ENCODE results near the gene PPM1E.
A peak's percentile ranks its signal among the peaks of the same experiment; 100 is the strongest.

Gene PPM1E

GRCh38 chr17:58755577-58756245 lies at the start of gene PPM1E:
Gene PPM1E, plus strand, starts transcription at chr17:58755854.
- POLR2A ChIA-PET: interaction anchor here (0.5 to 2.2 kb wide), 7 partner anchors 12 to 237 kb away, joined by 3 to 9 read pairs (median 6); partner anchors contain the start of genes RAD51C and TEX14
- DNase-seq (ENCODE audit: extremely low spot score): peak; percentile 92
- CTCF ChIA-PET: interaction anchor here (0.6 to 1.0 kb wide), 2 partner anchors 19 to 1083 kb away, joined by 3 read pairs; no protein-coding TSS in a partner anchor
- no peak for TF ChIP-seq ELF4 (IDR thresholded peaks at IDR 0.05)
- TF ChIP-seq TARDBP (IDR thresholded peaks at IDR 0.05): no peak
- TF ChIP-seq L3MBTL2 (conservative IDR thresholded peaks at IDR 0.05): peak; percentile 77

DNA sequence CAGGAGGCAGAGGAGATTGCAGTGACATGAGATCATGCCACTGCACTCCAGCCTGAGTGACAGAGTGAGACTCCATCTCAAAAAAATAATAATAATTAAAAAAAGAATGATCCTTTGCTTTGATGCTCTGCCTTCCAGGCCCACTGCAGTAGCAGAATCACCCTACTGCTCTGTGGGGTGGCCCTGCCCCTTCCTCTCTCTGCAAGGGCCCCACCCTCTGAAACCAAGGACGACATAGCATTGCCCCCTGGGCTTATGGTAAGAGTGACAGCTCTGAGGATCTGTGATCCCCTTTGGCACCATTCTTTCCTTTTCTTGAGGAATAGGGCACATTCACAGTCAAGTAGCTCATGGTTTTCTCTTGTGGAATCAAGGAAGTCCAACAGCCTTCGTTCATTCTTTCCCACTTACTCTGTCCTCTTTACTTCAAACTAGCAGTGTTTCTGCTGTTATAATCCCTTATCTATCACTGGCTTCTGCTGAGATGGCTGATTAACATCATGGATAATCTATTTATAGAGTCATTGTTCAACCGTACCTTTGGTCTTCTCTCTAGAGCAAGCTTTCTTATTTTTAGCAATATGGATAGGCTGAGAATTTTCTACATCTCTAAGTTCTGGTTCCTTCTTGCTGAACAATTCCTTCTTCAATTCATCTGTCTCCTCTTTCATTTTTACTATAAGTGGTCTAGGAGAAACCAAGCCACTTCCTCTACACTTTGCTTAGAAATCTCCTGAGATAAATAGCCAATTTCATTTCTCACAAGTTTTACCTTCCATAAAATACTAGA lies 49.1 kb upstream of the PPM1E start:
- DNase-seq (ENCODE audit: extremely low spot score): no peak
- TF ChIP-seq NFRKB (IDR thresholded peaks at IDR 0.05) (no peak), FOXA1 (IDR thresholded peaks at IDR 0.05) (no peak), SUZ12 (IDR thresholded peaks at IDR 0.05) (no peak), ELF4 (IDR thresholded peaks at IDR 0.05) (no peak), PKNOX1 (IDR thresholded peaks at IDR 0.05) (no peak), CTBP1 (IDR thresholded peaks at IDR 0.05; ENCODE audit: borderline replicate concordance) (no peak), L3MBTL2 (conservative IDR thresholded peaks at IDR 0.05) (no peak), TARDBP (IDR thresholded peaks at IDR 0.05) (no peak), FOXM1 (IDR thresholded peaks at IDR 0.05; ENCODE audit: borderline replicate concordance) (no peak), ARNT (IDR thresholded peaks at IDR 0.05) (no peak), BHLHE40 (IDR thresholded peaks at IDR 0.05; ENCODE audit: borderline replicate concordance) (no peak), SP1 (IDR thresholded peaks at IDR 0.05) (no peak)
- POLR2A ChIA-PET: interaction anchor here (2.0 kb wide), 1 partner anchor 75 kb away, joined by 10 read pairs; no protein-coding TSS in a partner anchor
- CTCF ChIA-PET: no interaction called here

DNA sequence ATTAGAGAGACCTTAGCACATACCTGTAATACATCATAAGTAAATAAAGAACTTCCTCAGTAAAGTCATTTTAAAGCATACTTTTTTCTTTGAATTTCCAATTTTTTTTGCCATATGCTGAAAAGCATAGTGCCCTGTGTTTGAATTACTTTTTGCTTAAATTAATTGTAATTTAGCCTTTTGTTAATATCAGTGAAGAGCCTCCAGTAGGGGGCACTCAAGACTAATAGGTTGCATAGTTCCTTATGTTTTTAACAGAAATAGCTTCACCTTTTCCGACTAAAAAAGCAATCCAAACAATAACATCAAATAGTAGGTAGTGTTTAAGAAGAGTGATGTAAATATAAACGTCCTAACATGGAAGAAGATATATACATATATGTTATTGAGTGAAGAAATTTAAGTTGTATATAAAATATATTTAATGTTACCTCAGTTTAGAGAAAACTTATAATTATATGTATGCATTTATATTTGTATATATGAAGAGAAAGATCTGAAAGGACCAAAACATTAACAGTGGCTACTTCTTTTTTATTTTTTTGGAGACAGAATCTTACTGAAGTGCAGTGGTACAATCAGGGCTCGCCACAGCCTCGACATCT lies 44.6 kb upstream of the PPM1E start:
- CTCF ChIA-PET: interaction anchor here (0.5 to 1.3 kb wide), 7 partner anchors 8 to 301 kb away, joined by 3 to 6 read pairs (median 3); no protein-coding TSS in a partner anchor
- TF ChIP-seq SUZ12 (IDR thresholded peaks at IDR 0.05) (no peak), FOXA1 (IDR thresholded peaks at IDR 0.05) (no peak), PKNOX1 (IDR thresholded peaks at IDR 0.05) (no peak), FOXK2 (IDR thresholded peaks at IDR 0.05) (no peak), NFRKB (IDR thresholded peaks at IDR 0.05) (no peak), ARNT (IDR thresholded peaks at IDR 0.05) (no peak), TARDBP (IDR thresholded peaks at IDR 0.05) (no peak), SP1 (IDR thresholded peaks at IDR 0.05) (no peak)
- POLR2A ChIA-PET: interaction anchor here (0.6 to 1.6 kb wide), 3 partner anchors 80 to 253 kb away, joined by 3 to 6 read pairs (median 3); no protein-coding TSS in a partner anchor

GRCh38 chr17:58722274-58722673 lies 33.4 kb upstream of the PPM1E start:
- no peak for DNase-seq (ENCODE audit: extremely low spot score)
- ChIA-PET CTCF (no interaction called here), POLR2A (no interaction called here)
- TF ChIP-seq FOXK2 (IDR thresholded peaks at IDR 0.05) (no peak), L3MBTL2 (conservative IDR thresholded peaks at IDR 0.05) (no peak), CTBP1 (IDR thresholded peaks at IDR 0.05; ENCODE audit: borderline replicate concordance) (no peak), LEF1 (IDR thresholded peaks at IDR 0.05; ENCODE audit: borderline replicate concordance) (no peak), SUZ12 (IDR thresholded peaks at IDR 0.05) (no peak), FOXA1 (IDR thresholded peaks at IDR 0.05) (no peak), SP1 (IDR thresholded peaks at IDR 0.05) (no peak), HDGF (IDR thresholded peaks at IDR 0.05; ENCODE audit: borderline replicate concordance) (no peak), BHLHE40 (IDR thresholded peaks at IDR 0.05; ENCODE audit: borderline replicate concordance) (no peak), TARDBP (IDR thresholded peaks at IDR 0.05) (no peak), NFRKB (IDR thresholded peaks at IDR 0.05) (no peak), FOXM1 (IDR thresholded peaks at IDR 0.05; ENCODE audit: borderline replicate concordance) (no peak), ELF4 (IDR thresholded peaks at IDR 0.05) (no peak), PKNOX1 (IDR thresholded peaks at IDR 0.05) (no peak), ZNF384 (IDR thresholded peaks at IDR 0.05) (no peak), ARNT (IDR thresholded peaks at IDR 0.05) (no peak)

More for the DNA sequence above, 44.6 kb upstream of the PPM1E start:
- peak; percentile 22 for DNase-seq (ENCODE audit: extremely low spot score)

GRCh38 chr17:58722696-58723095 lies 33.0 kb upstream of the PPM1E start:
- CTCF ChIA-PET: no interaction called here
- TF ChIP-seq CTBP1 (IDR thresholded peaks at IDR 0.05; ENCODE audit: borderline replicate concordance) (no peak), HDGF (IDR thresholded peaks at IDR 0.05; ENCODE audit: borderline replicate concordance) (no peak), FOXA1 (IDR thresholded peaks at IDR 0.05) (no peak), PKNOX1 (IDR thresholded peaks at IDR 0.05) (no peak), ARNT (IDR thresholded peaks at IDR 0.05) (no peak), SP1 (IDR thresholded peaks at IDR 0.05) (no peak), LEF1 (IDR thresholded peaks at IDR 0.05; ENCODE audit: borderline replicate concordance) (no peak), L3MBTL2 (conservative IDR thresholded peaks at IDR 0.05) (no peak), ZNF384 (IDR thresholded peaks at IDR 0.05) (no peak), FOXM1 (IDR thresholded peaks at IDR 0.05; ENCODE audit: borderline replicate concordance) (no peak), TARDBP (IDR thresholded peaks at IDR 0.05) (no peak), FOXK2 (IDR thresholded peaks at IDR 0.05) (no peak)
- POLR2A ChIA-PET: no interaction called here
- DNase-seq (ENCODE audit: extremely low spot score): no peak
